ENCODE data around the gene SLC27A2.

The SLC27A2 gene

DNA sequence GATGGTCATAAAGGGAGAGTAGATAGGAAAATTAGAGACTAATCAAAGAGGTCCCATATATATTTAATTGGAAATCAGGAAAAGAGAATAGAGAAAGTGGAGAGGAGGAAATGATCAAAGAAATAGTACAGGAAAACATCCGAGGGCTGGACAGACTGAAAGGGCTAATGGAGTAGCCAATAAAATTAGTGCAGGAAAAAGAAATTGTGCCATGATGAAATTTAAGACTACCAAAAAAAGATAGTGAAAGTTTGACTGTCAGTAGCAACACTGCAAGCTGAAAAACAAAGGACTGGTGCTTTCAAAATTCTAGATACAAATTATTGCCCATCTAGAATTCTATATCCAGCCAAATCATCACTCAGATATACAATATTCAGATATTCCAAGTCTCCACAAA lies 36.3 kb downstream of the SLC27A2 start:
- Histone ChIP-seq H3K27ac (no peak overlapping the region), H3K4me3 (no peak overlapping the region), H3K9ac (no peak overlapping the region), H3K4me2 (no peak overlapping the region), H3K36me3 (peaks cover 0 to 29% (median 0%) of the 10 kb centered on the region in 11 experiments; a peak in 9 of 22 replicates), H3K27me3 (no peaks in the 10 kb centered on the region), H3K4me1 (peaks cover 5 to 12% (median 8%) of the 10 kb centered on the region in 10 experiments; a peak in 15 of 20 replicates), H3K9me3 (replicated peaks in 1 of 11) (peaks cover 0 to 9% (median 0%) of the 10 kb centered on the region in 11 experiments; a peak in 6 of 22 replicates), H4K20me1 (no peaks in the 10 kb centered on the region)
- no peak for TF ChIP-seq Cebpa-rat (IDR thresholded peaks at IDR 0.05)

DNA sequence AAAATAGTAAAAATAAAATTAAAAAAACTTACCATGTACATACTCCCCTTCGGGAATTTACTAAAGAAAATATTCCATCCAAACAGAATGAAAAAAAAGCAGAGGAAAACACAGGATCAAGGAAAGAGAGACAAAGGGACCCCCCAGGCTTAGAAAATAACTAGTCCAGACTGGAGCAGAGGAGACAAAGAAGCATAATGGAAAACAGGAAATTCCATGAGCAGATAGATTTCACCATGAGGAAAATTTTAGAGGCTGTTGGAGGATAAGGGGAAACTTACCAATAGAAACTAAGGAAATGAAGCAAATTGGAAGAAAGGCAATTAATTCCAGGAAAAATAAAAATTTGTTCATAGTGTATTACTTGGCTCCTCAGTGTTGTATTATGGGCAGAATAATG lies 36.7 kb downstream of the SLC27A2 start:
- Histone ChIP-seq H3K36me3 (peaks cover 0 to 33% (median 0%) of the 10 kb centered on the region in 11 experiments; a peak in 12 of 22 replicates), H3K4me3 (no peak overlapping the region), H3K27ac (no peak overlapping the region), H3K9ac (no peak overlapping the region), H3K4me1 (peaks cover 5 to 12% (median 8%) of the 10 kb centered on the region in 10 experiments; a peak in 15 of 20 replicates), H3K4me2 (no peak overlapping the region), H3K27me3 (no peaks in the 10 kb centered on the region), H4K20me1 (no peaks in the 10 kb centered on the region), H3K9me3 (replicated peaks in 1 of 11) (peaks cover 0 to 9% (median 0%) of the 10 kb centered on the region in 11 experiments; a peak in 3 of 22 replicates)
- TF ChIP-seq Cebpa-rat (IDR thresholded peaks at IDR 0.05) = no peak

DNA sequence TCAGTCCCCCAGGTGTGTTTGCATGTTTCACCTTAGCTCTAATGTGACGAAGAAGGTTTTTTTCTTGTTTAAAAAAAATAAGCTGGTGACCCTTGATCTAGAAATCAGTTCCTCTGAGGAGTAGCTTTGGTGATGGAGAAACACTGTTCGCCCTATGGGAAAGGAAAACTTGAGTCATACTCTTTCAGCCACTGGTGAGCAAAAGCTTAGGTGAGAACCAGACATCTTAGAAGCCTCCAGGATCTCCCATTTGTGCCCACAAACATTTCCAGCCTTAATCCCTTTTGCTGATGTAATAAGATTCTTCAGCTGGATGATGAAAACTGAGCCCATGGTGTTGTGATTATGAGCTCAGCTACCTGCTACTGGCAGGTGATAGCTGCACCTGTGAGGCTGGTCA lies 37.8 kb downstream of the SLC27A2 start:
- no peak for TF ChIP-seq Cebpa-rat (IDR thresholded peaks at IDR 0.05)
- Histone ChIP-seq H3K4me3 (no peak overlapping the region), H3K36me3 (peaks cover 0 to 43% (median 0%) of the 10 kb centered on the region in 11 experiments; a peak in 12 of 22 replicates), H3K9ac (no peak overlapping the region), H3K4me2 (no peak overlapping the region), H3K4me1 (peaks cover 5 to 12% (median 8%) of the 10 kb centered on the region in 10 experiments; a peak in 15 of 20 replicates), H3K27me3 (no peaks in the 10 kb centered on the region), H4K20me1 (no peaks in the 10 kb centered on the region), H3K9me3 (replicated peaks in 1 of 11) (0 out of 22 replicates have a peak, but pooled peaks cover 0 to 3% (median 0%) of the 10 kb centered on the region in 11 experiments), H3K27ac (no peak overlapping the region)

DNA sequence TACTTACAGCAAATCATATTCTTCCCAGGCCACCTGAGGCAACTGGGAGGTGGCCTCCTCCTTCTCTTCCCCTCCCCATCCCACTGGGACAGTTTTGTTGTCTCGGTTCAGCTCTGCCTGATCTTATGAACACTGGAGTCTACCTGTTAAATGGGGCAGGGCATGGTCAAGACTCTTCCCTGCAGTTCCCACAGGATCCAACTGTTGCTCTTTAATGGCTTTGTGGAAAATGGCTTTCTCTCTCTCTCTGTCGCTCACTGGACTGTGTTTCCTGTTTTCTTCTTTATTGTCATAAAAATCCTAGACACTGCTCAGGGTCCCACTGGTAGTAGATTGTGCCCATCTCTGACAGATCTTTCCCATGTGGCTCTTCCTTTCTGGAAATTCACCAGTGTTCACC lies 40.2 kb downstream of the SLC27A2 start:
- no peaks in the 10 kb centered on the region for H3K9me3 ChIP-seq (replicated peaks in 1 of 11)
- no peaks in the 10 kb centered on the region for H4K20me1 ChIP-seq
- no peak overlapping the region for H3K4me3 ChIP-seq
- H3K9ac ChIP-seq = no peak overlapping the region
- peaks cover 5 to 12% (median 8%) of the 10 kb centered on the region in 10 experiments; a peak in 15 of 20 replicates for H3K4me1 ChIP-seq
- H3K27ac ChIP-seq = 0 out of 22 replicates have a peak overlapping the region, but pooled peaks of 1 of the 11 experiments have one; percentile 2
- H3K4me2 ChIP-seq = peak overlapping the region in 8 of 11 experiments; percentile 4 to 63 (median 46); a peak in 14 of 22 replicates
- peaks cover 0 to 58% (median 5%) of the 10 kb centered on the region in 11 experiments; a peak in 13 of 22 replicates for H3K36me3 ChIP-seq
- TF ChIP-seq Cebpa-rat (IDR thresholded peaks at IDR 0.05) = no peak
- H3K27me3 ChIP-seq = no peaks in the 10 kb centered on the region

DNA sequence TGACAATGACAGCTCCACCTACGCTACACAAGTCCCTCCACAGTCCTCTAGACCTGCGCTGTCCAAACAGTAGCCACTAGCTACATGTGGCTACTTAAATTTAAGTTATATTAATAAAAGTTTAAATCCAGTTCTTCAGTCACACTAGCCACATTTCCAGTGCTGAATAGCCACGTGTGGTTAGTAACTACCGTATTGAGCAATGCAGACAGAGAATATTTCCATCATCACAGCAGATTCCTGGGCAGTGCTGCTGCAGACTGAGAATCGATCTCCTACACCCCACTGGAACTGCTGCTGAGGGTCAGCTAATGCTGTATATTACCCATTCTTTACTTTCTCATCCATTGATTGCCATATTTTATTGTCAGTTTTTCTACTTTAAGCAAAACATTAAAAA lies 42.6 kb downstream of the SLC27A2 start:
- Histone ChIP-seq H3K9me3 (replicated peaks in 1 of 11) (no peaks in the 10 kb centered on the region), H3K27ac (no peak overlapping the region), H3K4me1 (peaks cover 5 to 12% (median 8%) of the 10 kb centered on the region in 10 experiments; a peak in 15 of 20 replicates), H3K27me3 (no peaks in the 10 kb centered on the region), H3K9ac (no peak overlapping the region), H3K4me2 (no peak overlapping the region), H3K4me3 (no peak overlapping the region), H4K20me1 (no peaks in the 10 kb centered on the region), H3K36me3 (peaks cover 0 to 76% (median 19%) of the 10 kb centered on the region in 11 experiments; a peak in 14 of 22 replicates)
- TF ChIP-seq Cebpa-rat (IDR thresholded peaks at IDR 0.05) = no peak

DNA sequence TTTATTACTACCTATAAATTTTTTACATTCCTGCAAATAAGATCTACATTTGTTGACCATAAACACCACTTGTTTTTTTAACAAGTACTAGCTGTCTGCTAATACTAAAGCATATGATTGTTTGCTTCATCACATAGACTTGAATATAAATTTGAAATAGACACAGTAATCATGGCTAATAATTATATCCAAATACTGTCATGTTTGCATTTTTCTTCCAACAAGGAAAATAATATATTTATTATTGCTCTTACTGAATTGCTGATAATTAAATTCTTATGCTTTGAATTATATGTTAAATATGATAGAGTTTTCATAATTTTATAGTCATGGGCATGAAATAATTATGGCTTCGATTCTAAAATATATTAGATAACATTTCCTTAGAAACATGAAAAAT lies 43.1 kb downstream of the SLC27A2 start:
- Histone ChIP-seq H3K27me3 (no peaks in the 10 kb centered on the region), H3K9me3 (replicated peaks in 1 of 11) (no peaks in the 10 kb centered on the region), H3K4me1 (peaks cover 5 to 12% (median 8%) of the 10 kb centered on the region in 10 experiments; a peak in 15 of 20 replicates), H3K36me3 (peaks cover 0 to 74% (median 19%) of the 10 kb centered on the region in 11 experiments; a peak in 14 of 22 replicates), H3K9ac (no peak overlapping the region), H3K4me2 (no peak overlapping the region), H3K27ac (no peak overlapping the region), H3K4me3 (no peak overlapping the region), H4K20me1 (no peaks in the 10 kb centered on the region)
- TF ChIP-seq Cebpa-rat (IDR thresholded peaks at IDR 0.05) = no peak

DNA sequence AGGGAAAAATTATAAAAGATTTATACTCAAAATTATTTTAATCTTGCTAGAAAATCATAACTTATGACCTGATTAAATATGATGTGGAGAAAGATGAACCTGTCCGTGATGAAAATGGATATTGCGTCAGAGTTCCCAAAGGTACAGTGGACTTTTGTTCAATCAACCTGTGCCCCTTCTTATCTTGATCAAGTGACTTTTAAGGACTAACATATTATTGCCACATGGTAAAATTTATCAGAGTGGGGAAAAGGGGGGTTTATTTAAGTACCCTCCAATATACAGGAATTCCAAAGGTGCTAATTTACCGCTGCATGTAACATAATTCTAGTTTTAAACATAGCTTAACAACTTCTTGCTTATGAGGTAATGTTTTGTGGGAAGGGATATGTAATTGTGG lies 43.9 kb downstream of the SLC27A2 start:
- no peaks in the 10 kb centered on the region for H3K27me3 ChIP-seq
- H3K9me3 ChIP-seq (replicated peaks in 1 of 11) = no peaks in the 10 kb centered on the region
- H3K4me3 ChIP-seq = no peak overlapping the region
- no peak overlapping the region for H3K9ac ChIP-seq
- no peak for TF ChIP-seq Cebpa-rat (IDR thresholded peaks at IDR 0.05)
- H4K20me1 ChIP-seq = no peaks in the 10 kb centered on the region
- H3K4me1 ChIP-seq = peaks cover 5 to 12% (median 8%) of the 10 kb centered on the region in 10 experiments; a peak in 15 of 20 replicates
- peaks cover 0 to 70% (median 19%) of the 10 kb centered on the region in 11 experiments; a peak in 14 of 22 replicates for H3K36me3 ChIP-seq
- no peak overlapping the region for H3K27ac ChIP-seq
- no peak overlapping the region for H3K4me2 ChIP-seq

DNA sequence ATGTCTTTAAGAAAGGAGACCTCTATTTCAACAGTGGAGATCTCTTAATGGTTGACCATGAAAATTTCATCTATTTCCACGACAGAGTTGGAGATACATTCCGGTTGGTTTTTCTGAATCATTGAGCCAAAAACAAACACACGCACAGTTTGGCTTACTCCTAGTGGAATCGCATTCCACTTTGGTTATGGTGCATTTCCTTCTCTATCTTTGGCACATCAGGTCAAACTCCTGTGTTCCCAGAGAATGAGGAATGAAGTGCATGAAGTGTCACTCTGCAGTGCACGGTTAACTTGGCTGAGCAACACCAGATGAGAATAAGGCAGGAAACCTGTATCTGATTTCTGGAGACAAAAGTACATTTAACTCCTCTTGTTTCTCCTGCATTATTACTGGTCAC lies 45.1 kb downstream of the SLC27A2 start:
- TF ChIP-seq Cebpa-rat (IDR thresholded peaks at IDR 0.05) = no peak
- no peak overlapping the region for H3K4me3 ChIP-seq
- H3K27me3 ChIP-seq = no peaks in the 10 kb centered on the region
- peaks cover 3 to 12% (median 5%) of the 10 kb centered on the region in 10 experiments; a peak in 15 of 20 replicates for H3K4me1 ChIP-seq
- H3K9me3 ChIP-seq (replicated peaks in 1 of 11) = no peaks in the 10 kb centered on the region
- no peak overlapping the region for H3K4me2 ChIP-seq
- H3K9ac ChIP-seq = no peak overlapping the region
- no peak overlapping the region for H3K27ac ChIP-seq
- H3K36me3 ChIP-seq = peaks cover 0 to 78% (median 19%) of the 10 kb centered on the region in 11 experiments; a peak in 14 of 22 replicates
- H4K20me1 ChIP-seq = no peaks in the 10 kb centered on the region

DNA sequence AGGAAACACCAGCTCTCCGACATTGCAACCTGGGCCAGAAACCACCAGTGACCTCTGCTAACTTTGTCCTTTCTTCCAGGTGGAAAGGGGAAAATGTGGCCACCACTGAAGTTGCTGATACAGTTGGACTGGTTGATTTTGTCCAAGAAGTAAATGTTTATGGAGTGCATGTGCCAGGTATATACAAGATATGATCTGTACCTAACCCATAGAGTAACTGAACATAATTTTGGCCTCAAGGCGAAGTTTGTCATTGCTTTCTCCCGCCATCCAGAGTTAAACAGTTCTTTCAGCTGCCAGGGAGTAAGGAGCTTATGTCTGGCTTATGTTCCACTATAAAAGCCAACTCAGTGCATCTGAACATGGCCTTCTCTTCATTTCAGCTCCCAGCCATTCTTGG lies 46.9 kb downstream of the SLC27A2 start:
- Histone ChIP-seq H3K4me1 (peaks cover 0 to 7% (median 0%) of the 10 kb centered on the region in 10 experiments; a peak in 3 of 20 replicates), H3K4me3 (no peak overlapping the region), H3K36me3 (peaks cover 0 to 79% (median 19%) of the 10 kb centered on the region in 11 experiments; a peak in 14 of 22 replicates), H3K9me3 (replicated peaks in 1 of 11) (no peaks in the 10 kb centered on the region), H4K20me1 (no peaks in the 10 kb centered on the region), H3K4me2 (no peak overlapping the region), H3K27ac (no peak overlapping the region), H3K9ac (no peak overlapping the region), H3K27me3 (no peaks in the 10 kb centered on the region)
- TF ChIP-seq Cebpa-rat (IDR thresholded peaks at IDR 0.05) = no peak

DNA sequence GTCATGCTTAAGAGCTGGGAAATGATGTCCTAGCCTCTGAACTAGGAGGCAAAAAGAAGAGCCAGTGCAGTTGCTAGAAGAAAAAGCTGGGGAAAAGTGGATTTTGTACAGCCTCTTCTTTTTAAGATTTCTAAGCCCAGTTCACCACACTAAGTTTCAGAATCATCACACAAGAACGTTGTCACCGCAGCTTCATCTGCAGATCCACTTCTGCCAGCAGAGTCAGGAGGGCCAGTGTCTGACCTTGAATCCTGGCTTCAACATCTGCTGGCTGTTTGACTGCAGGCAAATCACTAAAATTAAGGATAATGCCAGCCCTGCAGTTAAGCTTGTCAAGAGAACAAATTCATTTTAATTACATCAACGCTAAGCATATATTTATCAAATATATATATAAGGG lies 47.3 kb downstream of the SLC27A2 start:
- H4K20me1 ChIP-seq = no peaks in the 10 kb centered on the region
- no peaks in the 10 kb centered on the region for H3K9me3 ChIP-seq (replicated peaks in 1 of 11)
- H3K4me1 ChIP-seq = peaks cover 0 to 7% (median 0%) of the 10 kb centered on the region in 10 experiments; a peak in 3 of 20 replicates
- no peak overlapping the region for H3K9ac ChIP-seq
- H3K4me3 ChIP-seq = no peak overlapping the region
- H3K4me2 ChIP-seq = no peak overlapping the region
- no peak overlapping the region for H3K27ac ChIP-seq
- peaks cover 0 to 80% (median 19%) of the 10 kb centered on the region in 11 experiments; a peak in 14 of 22 replicates for H3K36me3 ChIP-seq
- H3K27me3 ChIP-seq = no peaks in the 10 kb centered on the region
- TF ChIP-seq Cebpa-rat (IDR thresholded peaks at IDR 0.05) = no peak
